IMR-90 (cell line): ENCODE measurements around the gene ASIC2. TPM values are rescaled to one million over a fixed set of nuclear protein-coding genes. Genes with fewer than 3 reads are reported as not detected.

Experiments
- ATAC-seq: fragments of 200-7000 bp; cut with Tn5 transposase; 2 replicates; pipeline ENCODE4 v1.9.1; 2020; ENCODE audit warnings: low read depth, mild to moderate bottlenecking, moderate library complexity
- BruUV-seq: library from RNA; stranded (reverse); fragments of 400-500 nt; replicated peaks from 2 replicates; lab custom pipeline; 2021; lab: Mats Ljungman, UMichigan
- CTCF ChIA-PET: fragments of 300-600 bp; formaldehyde crosslinking; extraction: SDS; loops from one replicate; lab custom pipeline; 2021; ENCODE audit warnings: antibody characterized with exemption; lab: Yijun Ruan, JAX
- POLR2A ChIA-PET: fragments of 300-600 bp; sonication (Branson Sonifier 250); formaldehyde crosslinking; loops from one replicate; lab custom pipeline; 2022; ENCODE audit warnings: antibody characterized with exemption; ENCODE audit not compliant: unreplicated experiment; lab: Charles Lee
- DNase-seq: peaks from one replicate; pipeline ENCODE4 v3.0.0; 2013
- H2AFZ ChIP-seq: replicated peaks from 2 replicates; pipeline ENCODE3; 2013; ENCODE audit warnings: low read length, mild to moderate bottlenecking; ENCODE audit not compliant: poor library complexity
- H2AK5ac ChIP-seq: 2 replicates; pipeline ENCODE4 v1.6.1; 2013; ENCODE audit warnings: low read depth, low read length, inconsistent platforms
- H2AK9ac ChIP-seq: replicated peaks from 2 replicates; pipeline ENCODE3; 2013; ENCODE audit warnings: mild to moderate bottlenecking, low read depth, low read length, moderate library complexity; ENCODE audit not compliant: poor library complexity
- H2BK120ac ChIP-seq: 2 replicates; pipeline ENCODE4 v1.6.1; 2013; ENCODE audit warnings: low read depth, low read length, inconsistent platforms
- H2BK15ac ChIP-seq: 3 replicates; pipeline ENCODE4 v1.6.1; 2013; ENCODE audit warnings: low read depth, low read length, inconsistent platforms
- H2BK20ac ChIP-seq: 2 replicates; pipeline ENCODE4 v1.6.1; 2013; ENCODE audit warnings: low read depth, mild to moderate bottlenecking, inconsistent platforms, low read length, moderate library complexity
- H2BK5ac ChIP-seq: 2 replicates; pipeline ENCODE4 v1.6.1; 2013; ENCODE audit warnings: mild to moderate bottlenecking, low read depth, low read length, inconsistent platforms; ENCODE audit not compliant: poor library complexity, severe bottlenecking
- H3K14ac ChIP-seq: replicated peaks from 2 replicates; pipeline ENCODE4 v1.6.1; 2013; ENCODE audit warnings: low read depth, low read length, inconsistent platforms
- H3K18ac ChIP-seq: 2 replicates; pipeline ENCODE4 v1.6.1; 2013; ENCODE audit warnings: low read depth, low read length, control low read depth
- H3K23ac ChIP-seq: 2 replicates; pipeline ENCODE4 v1.6.1; 2013; ENCODE audit warnings: low read depth, low read length, inconsistent platforms
- H3K27ac ChIP-seq: 2 replicates; pipeline ENCODE4 v1.5.1; 2013; ENCODE audit warnings: mild to moderate bottlenecking, control low read depth, low read length; ENCODE audit not compliant: insufficient read depth
- H3K27me3 ChIP-seq: 2 replicates; pipeline ENCODE4 v1.6.1; 2013; ENCODE audit warnings: low read length; ENCODE audit not compliant: control insufficient read depth, insufficient read depth
- H3K36me3 ChIP-seq: 2 replicates; pipeline ENCODE4 v1.6.1; 2013; ENCODE audit warnings: low read length, mixed read lengths; ENCODE audit not compliant: control insufficient read depth, insufficient read depth
- H3K4ac ChIP-seq: 2 replicates; pipeline ENCODE4 v1.6.1; 2013; ENCODE audit warnings: low read depth, low read length, inconsistent platforms
- H3K4me1 ChIP-seq: 2 replicates; pipeline ENCODE4 v1.6.1; 2013; ENCODE audit warnings: low read length, mixed read lengths; ENCODE audit not compliant: control insufficient read depth, insufficient read depth
- H3K4me2 ChIP-seq: 2 replicates; pipeline ENCODE4 v1.6.1; 2013; ENCODE audit warnings: low read depth, mild to moderate bottlenecking, control low read depth, low read length, moderate library complexity
- H3K4me3 ChIP-seq: 2 replicates; pipeline ENCODE4 v1.5.1; 2013; ENCODE audit warnings: low read depth, mild to moderate bottlenecking, control low read depth, low read length, moderate library complexity; ENCODE audit not compliant: insufficient read depth
- H3K56ac ChIP-seq: 2 replicates; pipeline ENCODE4 v1.6.1; 2013; ENCODE audit warnings: low read length, inconsistent platforms; ENCODE audit not compliant: insufficient read depth; ENCODE audit errors: extremely low read depth
- H3K79me1 ChIP-seq, 2 experiments: 2 replicates each; pipeline ENCODE4 v1.6.1; 2013; ENCODE audit warnings: low read length in 2 of 2, inconsistent platforms in 1 of 2, low read depth in 1 of 2
- H3K9ac ChIP-seq: 2 replicates; pipeline ENCODE4 v1.6.1; 2013; ENCODE audit warnings: low read depth, low read length, control low read depth
- H3K9me1 ChIP-seq: 2 replicates; pipeline ENCODE4 v1.6.1; 2013; ENCODE audit warnings: low read length, inconsistent platforms; ENCODE audit not compliant: insufficient read depth
- H3K9me3 ChIP-seq: 2 replicates; pipeline ENCODE4 v1.6.1; 2013; ENCODE audit warnings: low read length; ENCODE audit not compliant: control insufficient read depth, insufficient read depth
- H4K20me1 ChIP-seq: 2 replicates; pipeline ENCODE4 v1.6.1; 2013; ENCODE audit warnings: low read length, inconsistent platforms; ENCODE audit not compliant: insufficient read depth
- H4K5ac ChIP-seq: 2 replicates; pipeline ENCODE4 v1.6.1; 2013; ENCODE audit warnings: mild to moderate bottlenecking, low read depth, low read length, control low read depth
- H4K8ac ChIP-seq, 2 experiments: 2 replicates each; pipeline ENCODE4 v1.6.1; 2013; ENCODE audit warnings: low read depth in 2 of 2, low read length in 2 of 2, control low read depth in 1 of 2, inconsistent platforms in 1 of 2
- H4K91ac ChIP-seq: 2 replicates; pipeline ENCODE4 v1.6.1; 2013; ENCODE audit warnings: low read depth, low read length, inconsistent platforms; ENCODE audit not compliant: insufficient read depth
- MAFK ChIP-seq: IDR thresholded peaks from 2 replicates; pipeline ENCODE4 v1.6.1; 2012; ENCODE audit warnings: low read depth, low read length, improper control_type of control experiment
- MAZ ChIP-seq: IDR thresholded peaks from 2 replicates; pipeline ENCODE4 v1.6.1; 2012; ENCODE audit warnings: low read depth, mild to moderate bottlenecking, low read length, improper control_type of control experiment, moderate library complexity, borderline replicate concordance
- RAD21 ChIP-seq: IDR thresholded peaks from 2 replicates; pipeline ENCODE4 v1.6.1; 2012; ENCODE audit warnings: low read length, improper control_type of control experiment
- RCOR1 ChIP-seq: IDR thresholded peaks from 2 replicates; pipeline ENCODE4 v1.6.1; 2012; ENCODE audit warnings: mild to moderate bottlenecking, low read length, improper control_type of control experiment; ENCODE audit not compliant: insufficient replicate concordance
- USF2 ChIP-seq: fragments of 150-350 bp; IDR thresholded peaks from 2 replicates; pipeline ENCODE4 v1.6.1; 2017; ENCODE audit warnings: mild to moderate bottlenecking, antibody characterized with exemption, low read length, low read depth
- WGBS, 2 experiments: methylation state at CpG; one replicate each; pipeline versions ENCODE4 v1.1.5 to v1.1.7; 2013; ENCODE audit warnings: missing lambda C conversion rate in 2 of 2; ENCODE audit not compliant: insufficient read length in 1 of 2; ENCODE audit errors: extremely low coverage in 2 of 2; 5-methylcytosine and 5-hydroxymethylcytosine counted together
- dilution Hi-C: fragments of 300-500 bp; cut with HindIII; formaldehyde crosslinking; loops from one replicate; pipeline ENCODE4 v1.14.3; 2018; ENCODE audit warnings: low sequenced_read_pairs; ENCODE audit not compliant: unreplicated experiment
- in situ Hi-C: fragments of 300-500 bp; cut with MboI; formaldehyde crosslinking; loops from 3 replicates; pipeline ENCODE4 v1.14.3; 2019; ENCODE audit warnings: low sequenced_read_pairs, inconsistent platforms, mixed read lengths
- intact Hi-C: fragments of 100-400 bp; cut with micrococcal nuclease; formaldehyde crosslinking; loops from 2 replicates; pipeline ENCODE4 v1.10.0; 2022
- polyA plus RNA-seq, 3 experiments: library from polyadenylated mRNA; depleted of rRNA; stranded (reverse); fragments of >200 nt; gene quantifications; 2 replicates each; pipeline ENCODE4 v1.2.3, GENCODE V29; 2012; ENCODE audit warnings: low replicate concordance in 1 of 3
- total RNA-seq: library from RNA; depleted of rRNA; stranded (reverse); fragments of >200 nt; gene quantifications from 2 replicates; pipeline ENCODE4 v1.2.3, GENCODE V29; 2012

Gene ASIC2
- total and polyA plus RNA-seq, 2 of the 4 experiments (the other 2 are of a cell fraction): under 0.01 to 0.15 TPM

- Histone ChIP-seq H2AFZ (no peak overlapping the region), H3K9me3 (no peaks in the 10 kb centered on the region), H2AK5ac (no peak overlapping the region), H4K5ac (no peak overlapping the region), H2BK20ac (no peak overlapping the region), H3K56ac (no peak overlapping the region), H3K9me1 (no peaks in the 10 kb centered on the region), H2BK15ac (no peak overlapping the region), H3K18ac (no peak overlapping the region), H3K4me3 (no peak overlapping the region), H3K27me3 (no peaks in the 10 kb centered on the region; the same call in 1 of the 2 replicates), H3K4me2 (no peak overlapping the region), H3K27ac (no peak overlapping the region), H3K14ac (no peak overlapping the region), H4K20me1 (no peaks in the 10 kb centered on the region), H4K91ac (no peak overlapping the region), H3K23ac (no peak overlapping the region), H2AK9ac (no peak overlapping the region), H3K79me1 (no peaks in the 10 kb centered on the region), H3K36me3 (no peaks in the 10 kb centered on the region), H3K4me1 (no peaks in the 10 kb centered on the region), H4K8ac (no peak overlapping the region), H3K9ac (no peak overlapping the region), H2BK5ac (no peak overlapping the region), H3K4ac (no peak overlapping the region), H2BK120ac (no peak overlapping the region)
- in situ Hi-C loops: no loop called here
- ATAC-seq: no peak
- intact Hi-C loops: no loop called here
- WGBS, 2 experiments: no CpG with 5 or more reads among the region's 5 CpGs
- DNase-seq: no peak
- CTCF ChIA-PET: no interaction called here
- TF ChIP-seq MAZ (no peak), RAD21 (no peak), MAFK (no peak), USF2 (no peak), RCOR1 (no peak)
- dilution Hi-C loops: no loop called here
- no TSS peak for BruUV-seq
- POLR2A ChIA-PET: no interaction called here
Measured at GRCh38 chr17:33335491-33336173, 42.5 kb upstream of the ASIC2 start.
